Heart right ventricle (tissue), 16 donors: ENCODE measurements around the gene CMPK2. TPM values are rescaled to one million over a fixed set of nuclear protein-coding genes. Genes with fewer than 3 reads are reported as not detected.

Experiments used
- ATAC-seq, 8 donors: fragments of 200-7000 bp; cut with Tn5 transposase; one replicate each; pipeline ENCODE4 v1.9.1; 2020; ENCODE audit warnings: mild to moderate bottlenecking in 8 of 8, moderate library complexity in 8 of 8, moderate number of reproducible peaks in 1 of 8
- DNase-seq, 2 donors: peaks; one replicate each; pipeline ENCODE4 v3.0.0-alpha.2; 2020
- H3K27ac ChIP-seq, 10 donors: fragments of 200-600 bp; sonication (generic) in 2 of 10; one replicate each; pipeline versions ENCODE4 v1.5.0 to v1.8.0; 2020 to 2022; ENCODE audit warnings: mild to moderate bottlenecking in 3 of 10
- H3K27me3 ChIP-seq, 7 donors: fragments of 200-600 bp; one replicate each; pipeline ENCODE4 v1.8.0; 2021 to 2022; ENCODE audit warnings: mild to moderate bottlenecking in 2 of 7
- H3K36me3 ChIP-seq, 9 donors: fragments of 200-600 bp; sonication (generic) in 1 of 9; one replicate each; pipeline versions ENCODE4 v1.5.0 to v1.8.0; 2020 to 2022; ENCODE audit warnings: mild to moderate bottlenecking in 2 of 9
- H3K4me1 ChIP-seq, 9 donors: fragments of 200-600 bp; sonication (generic) in 1 of 9; one replicate each; pipeline versions ENCODE4 v1.5.0 to v1.8.0; 2020 to 2022; ENCODE audit warnings: mild to moderate bottlenecking in 4 of 9
- H3K4me3 ChIP-seq, 10 donors: fragments of 200-600 bp; sonication (generic) in 2 of 10; one replicate each; pipeline versions ENCODE4 v1.5.0 to v1.8.0; 2020 to 2022; ENCODE audit warnings: mild to moderate bottlenecking in 7 of 10, moderate library complexity in 2 of 10
- H3K9me3 ChIP-seq, 11 donors: fragments of 200-600 bp in 10 of 11; sonication (generic) in 2 of 11; one replicate each; pipeline versions ENCODE4 v1.5.0 to v1.8.0; 2013 to 2022; ENCODE audit warnings: mild to moderate bottlenecking in 2 of 11, control low read depth in 1 of 11, moderate library complexity in 1 of 11
- WGBS, 2 donors: extraction: QIAGEN DNeasy Blood & Tissue Kit; methylation state at CpG; one replicate each; pipeline ENCODE4 v1.1.7; 2013; ENCODE audit warnings: inconsistent platforms in 1 of 2; 5-methylcytosine and 5-hydroxymethylcytosine counted together
- intact Hi-C, 10 donors: fragments of 100-400 bp; cut with DNase I; formaldehyde crosslinking; loops; one replicate each; pipeline versions ENCODE4 v1.11.1 to v1.14.2; 2022
- polyA plus RNA-seq, 2 donors: library from polyadenylated mRNA; stranded (reverse); fragments of 200-250 nt; gene quantifications; one replicate each; pipeline ENCODE4 v1.2.3, GENCODE V29; 2013
- total RNA-seq, 10 donors: library from RNA; stranded (reverse); fragmentation: NEBNext Ultra II Directional in 3 of 10; extraction: Animal tissue kit (Norgen Biotek cat#: 25700) in 3 of 10; gene quantifications; one replicate each; pipeline versions ENCODE4 v1.2.1 to v1.2.4, GENCODE V29; 2021 to 2023
- TF ChIP-seq, protein P1 (sequence below), 9 donors: fragments of 200-600 bp; sonication (generic) in 2 of 9; IDR thresholded peaks; one replicate each; pipeline versions ENCODE4 v1.5.0 to v1.8.0; 2021 to 2022; ENCODE audit warnings: antibody characterized with exemption in 9 of 9, mild to moderate bottlenecking in 5 of 9, moderate library complexity in 1 of 9
- donor health status: Arrhythmogenic right ventricular cardiomyopathy.
- donor health status: ischemic (EF 13 %, LVEDD 7.1; RV severe dilation, severe dysfunction).
- donor health status: healthy with polysubstance abuse.
- donor health status: DM: no; HTN: yes; CAD: no.
- donor health status: DM: no; HTN: no; CAD: no.
- donor health status: ischemic (EF 25% LVEDD 6.9; RV normal size, moderate dysfunction).
- donor health status: ischemic (EF 25% LVEDD 5.7; RV mildly dilated, moderate dysfunction).
- donor health status: healthy.
- donor health status: DM: yes; HTN: yes; CAD: no.
- donor health status: Ischemic cardiomyopathy.
- donor health status: ischemic (EF 35%, LVEDD 5.7; RV mildly dilated, moderate dysfunction).
- donor health status: nonischemic (EF 11% LVEDD 7.7; RV severe dilation, severe dysfunction).
- donor health status: DM: yes; HTN: yes; CAD: no.
- donor health status: PGD.
- donor health status: ischemic (EF 29% LVEDD 5.4; RV normal size, mild dysfunction).
- donor health status: nonischemic (EF 23%, LVEDD 6.1; RV moderate dilation, normal function).

Gene CMPK2
- total and polyA plus RNA-seq, 12 donors = 2.4 to 21.4 (median 5.7) TPM

DNA sequence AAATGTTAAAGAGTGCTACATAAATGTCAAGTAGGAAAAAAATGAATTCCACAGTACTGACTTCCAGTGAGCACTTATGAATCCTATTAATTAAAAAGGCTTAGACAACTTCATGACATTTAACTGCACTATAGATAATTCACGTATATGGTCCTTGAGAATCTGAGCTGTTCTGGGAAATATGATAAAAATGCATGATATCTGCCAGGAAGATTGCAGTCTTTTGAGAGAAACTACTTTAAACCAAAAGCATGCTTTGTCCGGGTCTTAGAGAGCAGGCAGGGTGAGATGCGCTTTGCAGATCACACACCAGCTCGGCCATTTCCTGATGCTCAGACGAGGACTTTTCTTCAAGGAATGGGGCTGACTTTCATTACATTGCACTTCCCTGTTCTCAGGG is 42.6 kb downstream of the CMPK2 start:
- peak overlapping the region in 1 of 10 donors; percentile 7 for H3K27ac ChIP-seq
- no peaks in the 10 kb centered on the region for H3K36me3 ChIP-seq
- ATAC-seq (no peak), DNase-seq (no peak)
- no peaks in the 10 kb centered on the region for H3K9me3 ChIP-seq
- TF ChIP-seq, protein P1, sequence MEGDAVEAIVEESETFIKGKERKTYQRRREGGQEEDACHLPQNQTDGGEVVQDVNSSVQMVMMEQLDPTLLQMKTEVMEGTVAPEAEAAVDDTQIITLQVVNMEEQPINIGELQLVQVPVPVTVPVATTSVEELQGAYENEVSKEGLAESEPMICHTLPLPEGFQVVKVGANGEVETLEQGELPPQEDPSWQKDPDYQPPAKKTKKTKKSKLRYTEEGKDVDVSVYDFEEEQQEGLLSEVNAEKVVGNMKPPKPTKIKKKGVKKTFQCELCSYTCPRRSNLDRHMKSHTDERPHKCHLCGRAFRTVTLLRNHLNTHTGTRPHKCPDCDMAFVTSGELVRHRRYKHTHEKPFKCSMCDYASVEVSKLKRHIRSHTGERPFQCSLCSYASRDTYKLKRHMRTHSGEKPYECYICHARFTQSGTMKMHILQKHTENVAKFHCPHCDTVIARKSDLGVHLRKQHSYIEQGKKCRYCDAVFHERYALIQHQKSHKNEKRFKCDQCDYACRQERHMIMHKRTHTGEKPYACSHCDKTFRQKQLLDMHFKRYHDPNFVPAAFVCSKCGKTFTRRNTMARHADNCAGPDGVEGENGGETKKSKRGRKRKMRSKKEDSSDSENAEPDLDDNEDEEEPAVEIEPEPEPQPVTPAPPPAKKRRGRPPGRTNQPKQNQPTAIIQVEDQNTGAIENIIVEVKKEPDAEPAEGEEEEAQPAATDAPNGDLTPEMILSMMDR (IDR thresholded peaks at IDR 0.05) = no peak
- H3K4me1 ChIP-seq = peaks cover 0 to 41% (median 8%) of the 10 kb centered on the region in 9 donors
- no peak overlapping the region for H3K4me3 ChIP-seq
- H3K27me3 ChIP-seq = no peaks in the 10 kb centered on the region
- WGBS, 2 donors = 39 to 46% methylated on average over 5 of the region's 5 CpGs
- intact Hi-C loops = no loop called here

DNA sequence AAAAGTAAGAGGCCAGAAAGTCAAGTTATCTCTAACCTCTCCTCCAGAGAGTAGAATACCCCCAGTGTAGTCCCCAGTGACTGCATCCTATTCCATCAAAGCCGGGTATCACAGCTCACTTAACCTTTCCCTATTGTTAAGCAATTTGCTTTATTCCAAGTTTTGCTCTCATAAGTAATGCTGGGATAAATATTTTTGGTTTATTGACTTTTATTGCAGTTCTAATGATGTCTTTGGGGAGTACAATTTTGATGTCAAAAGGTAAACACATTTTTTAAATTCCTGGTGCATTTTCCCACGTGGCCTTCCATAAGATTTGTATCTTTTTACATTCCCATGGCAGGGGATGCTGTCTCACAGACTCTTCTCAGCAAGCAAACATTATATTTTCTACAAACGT is 43.3 kb downstream of the CMPK2 start:
- no peak for DNase-seq
- H3K4me1 ChIP-seq = peaks cover 0 to 34% (median 7%) of the 10 kb centered on the region in 9 donors
- WGBS, 2 donors = 49 to 55% methylated on average over 3 of the region's 3 CpGs
- intact Hi-C loops = no loop called here
- H3K27me3 ChIP-seq = no peaks in the 10 kb centered on the region
- TF ChIP-seq, protein P1 (IDR thresholded peaks at IDR 0.05) = no peak
- no peak overlapping the region for H3K4me3 ChIP-seq
- H3K9me3 ChIP-seq = no peaks in the 10 kb centered on the region
- no peaks in the 10 kb centered on the region for H3K36me3 ChIP-seq
- H3K27ac ChIP-seq = no peak overlapping the region
- ATAC-seq = no peak

DNA sequence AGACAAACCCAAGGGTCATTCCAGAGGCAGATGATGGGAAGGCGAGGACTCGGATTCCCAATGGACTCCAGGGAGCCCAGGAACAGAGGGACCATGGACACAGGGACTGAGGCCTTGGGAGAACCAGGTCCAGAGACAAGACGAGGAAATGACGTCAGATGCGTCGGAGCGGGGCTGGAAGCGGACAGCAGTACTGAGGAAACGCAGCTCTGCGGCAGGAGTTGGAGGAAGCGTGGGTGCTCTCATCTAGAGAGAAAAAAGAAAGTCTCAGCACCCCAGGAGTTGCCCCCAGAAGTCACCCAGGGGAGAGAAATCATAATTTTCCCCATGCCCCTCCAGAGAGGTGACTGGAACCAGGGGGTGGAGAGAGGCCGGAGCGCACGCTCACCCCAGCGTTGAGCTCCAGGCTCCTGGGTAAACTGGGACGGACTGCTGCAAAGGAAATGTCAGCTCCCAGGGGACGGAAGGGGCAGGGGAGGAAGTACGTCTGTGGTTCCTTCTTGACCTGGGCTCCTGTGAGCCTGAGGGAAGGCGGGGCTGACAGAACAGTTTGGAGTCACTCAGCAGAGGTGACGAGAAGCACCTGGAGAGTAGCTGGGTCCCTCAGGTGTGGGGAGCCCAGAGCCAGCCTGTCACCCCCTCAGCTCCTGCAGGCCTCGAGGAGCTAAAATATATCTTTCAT is 44.7 kb downstream of the CMPK2 start:
- 73 to 76% methylated on average over 21 of the region's 21 CpGs for WGBS, 2 donors
- H3K27me3 ChIP-seq = no peaks in the 10 kb centered on the region
- TF ChIP-seq, protein P1 (IDR thresholded peaks at IDR 0.05) = no peak
- peak in 7 of 8 donors; percentile 34 to 92 (median 50) for ATAC-seq
- intact Hi-C loops = no loop called here
- H3K27ac ChIP-seq = peak overlapping the region in 4 of 10 donors; percentile 20 to 55 (median 30)
- H3K36me3 ChIP-seq = no peaks in the 10 kb centered on the region
- DNase-seq = peak; percentile 19 to 40
- H3K4me1 ChIP-seq = peaks cover 0 to 24% (median 5%) of the 10 kb centered on the region in 9 donors
- H3K9me3 ChIP-seq = no peaks in the 10 kb centered on the region
- H3K4me3 ChIP-seq = peak overlapping the region in 2 of 10 donors; percentile 5 to 13

DNA sequence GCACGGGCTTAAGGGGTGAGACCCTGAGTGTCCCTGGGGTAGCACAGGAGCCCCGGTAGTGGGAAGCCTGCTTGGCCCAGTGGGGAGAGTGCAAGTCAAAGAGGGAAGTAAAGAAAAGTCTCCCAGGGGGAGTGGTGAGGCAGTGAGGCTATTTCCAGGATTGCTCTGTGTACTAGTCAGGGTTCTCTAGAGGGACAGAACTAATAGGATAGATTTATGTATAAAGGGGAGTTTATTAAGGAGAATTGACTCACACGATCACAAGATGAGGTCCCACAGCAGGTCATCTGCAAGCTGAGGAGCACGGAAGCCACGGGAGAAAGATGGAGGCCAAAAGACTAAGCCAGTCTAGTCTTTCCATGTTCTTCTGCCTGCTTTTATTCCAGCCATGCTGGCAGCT is 45.5 kb downstream of the CMPK2 start:
- TF ChIP-seq, protein P1 (IDR thresholded peaks at IDR 0.05) = no peak
- Histone ChIP-seq H3K9me3 (peaks cover 0 to 4% (median 0%) of the 10 kb centered on the region in 11 donors), H3K4me3 (no peak overlapping the region), H3K4me1 (peaks cover 0 to 24% (median 5%) of the 10 kb centered on the region in 9 donors), H3K27me3 (no peaks in the 10 kb centered on the region), H3K27ac (no peak overlapping the region), H3K36me3 (no peaks in the 10 kb centered on the region)
- no peak for ATAC-seq
- DNase-seq = no peak
- 79 to 84% methylated on average over 5 of the region's 5 CpGs for WGBS, 2 donors
- intact Hi-C loops = no loop called here
